ENCODE results near the gene ISG20.

ISG20 gene

GRCh38 chr15:88653200-88654064 lies 14.6 kb downstream of the ISG20 start:
- in situ Hi-C loops (cut with MboI; ENCODE audit: low sequenced_read_pairs): no loop called here

DNA sequence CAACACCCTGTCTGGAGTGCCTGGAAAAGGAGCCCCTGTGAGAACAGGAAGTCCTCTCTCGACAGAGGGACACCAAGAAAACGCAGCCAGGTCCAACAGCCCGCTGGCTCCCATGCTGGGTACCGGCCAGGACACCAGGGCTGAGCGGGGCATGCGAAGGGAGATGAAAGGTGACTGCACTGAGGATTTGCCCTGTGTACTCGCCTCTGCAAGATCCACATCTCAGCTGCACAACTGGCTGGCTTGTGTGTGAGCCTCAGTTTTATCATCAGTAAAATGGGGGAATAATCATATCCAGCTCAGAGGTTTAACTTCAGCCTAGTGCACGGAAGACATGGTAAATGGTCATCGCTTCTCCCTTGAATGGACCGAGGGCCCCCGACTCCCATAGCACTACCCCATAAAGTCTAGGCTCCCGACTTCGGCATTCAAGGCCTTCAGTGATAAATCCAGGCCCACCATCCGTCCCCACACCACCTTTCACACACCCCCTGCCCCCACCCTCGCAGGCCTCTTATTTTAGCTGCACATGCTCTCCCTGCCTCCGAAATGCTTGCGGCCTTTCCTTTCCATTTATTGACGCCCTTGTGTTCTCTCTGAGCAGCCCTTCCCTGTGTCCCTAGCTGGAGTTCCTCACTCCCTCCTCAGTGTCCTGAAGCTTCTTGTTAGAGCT lies 15.8 kb downstream of the ISG20 start:
- in situ Hi-C loops (cut with MboI; ENCODE audit: low sequenced_read_pairs): no loop called here

DNA sequence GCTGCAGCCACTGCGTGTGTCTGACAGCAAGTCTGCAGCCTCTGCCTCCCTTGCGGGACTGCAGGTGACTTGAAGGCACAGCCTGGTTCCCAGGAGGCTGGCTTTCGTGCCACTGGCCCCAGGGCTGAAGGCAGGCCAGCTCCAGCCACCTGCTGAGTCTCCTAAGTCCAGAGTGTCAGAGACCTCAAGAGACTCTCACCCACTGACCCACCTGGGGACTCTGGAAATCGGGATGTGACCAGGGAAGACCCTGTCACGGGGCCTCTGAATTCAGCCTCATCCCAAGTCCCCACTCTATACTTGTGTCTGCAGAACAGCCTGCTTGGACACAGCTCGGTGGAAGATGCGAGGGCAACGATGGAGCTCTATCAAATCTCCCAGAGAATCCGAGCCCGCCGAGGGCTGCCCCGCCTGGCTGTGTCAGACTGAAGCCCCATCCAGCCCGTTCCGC lies 16.3 kb downstream of the ISG20 start:
- in situ Hi-C loops (cut with MboI; ENCODE audit: low sequenced_read_pairs): no loop called here

DNA sequence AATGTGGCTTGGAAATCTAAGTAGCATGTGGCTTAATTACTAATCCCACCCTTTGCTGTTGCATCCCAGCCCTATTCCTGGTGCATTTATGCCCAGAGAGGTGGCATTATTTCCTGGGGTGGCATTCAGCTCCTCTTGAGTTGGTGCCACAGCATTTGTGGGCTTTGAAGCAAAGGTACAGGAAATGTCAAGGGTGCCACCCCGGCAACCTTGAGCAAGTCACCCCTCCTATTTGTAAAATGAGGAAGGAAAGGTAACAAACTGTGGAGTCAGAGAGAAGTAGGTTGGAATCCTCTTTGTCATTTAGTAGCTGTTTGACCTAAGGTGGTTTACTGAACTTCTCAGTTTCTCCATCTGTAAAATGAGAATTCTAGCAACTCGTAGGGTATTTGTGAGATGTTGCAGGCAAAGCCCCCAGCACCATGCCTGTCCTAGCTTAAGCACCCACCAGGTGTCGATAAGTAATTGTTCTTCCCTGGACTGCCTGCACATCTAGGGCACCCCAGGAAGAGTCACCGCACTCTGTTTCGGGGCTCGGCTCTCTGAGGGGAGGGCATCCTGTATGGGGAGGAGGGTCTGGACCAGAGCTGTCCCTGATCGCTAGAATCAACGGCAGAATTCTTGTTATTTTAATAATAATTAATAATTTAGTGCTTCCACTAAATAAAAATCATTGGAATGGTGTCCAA lies 17.1 kb downstream of the ISG20 start:
- in situ Hi-C loops (cut with MboI; ENCODE audit: low sequenced_read_pairs): no loop called here

- in situ Hi-C loops (cut with MboI; ENCODE audit: low sequenced_read_pairs): no loop called here
Measured at GRCh38 chr15:88656760-88657221, 18.0 kb downstream of the ISG20 start.

DNA sequence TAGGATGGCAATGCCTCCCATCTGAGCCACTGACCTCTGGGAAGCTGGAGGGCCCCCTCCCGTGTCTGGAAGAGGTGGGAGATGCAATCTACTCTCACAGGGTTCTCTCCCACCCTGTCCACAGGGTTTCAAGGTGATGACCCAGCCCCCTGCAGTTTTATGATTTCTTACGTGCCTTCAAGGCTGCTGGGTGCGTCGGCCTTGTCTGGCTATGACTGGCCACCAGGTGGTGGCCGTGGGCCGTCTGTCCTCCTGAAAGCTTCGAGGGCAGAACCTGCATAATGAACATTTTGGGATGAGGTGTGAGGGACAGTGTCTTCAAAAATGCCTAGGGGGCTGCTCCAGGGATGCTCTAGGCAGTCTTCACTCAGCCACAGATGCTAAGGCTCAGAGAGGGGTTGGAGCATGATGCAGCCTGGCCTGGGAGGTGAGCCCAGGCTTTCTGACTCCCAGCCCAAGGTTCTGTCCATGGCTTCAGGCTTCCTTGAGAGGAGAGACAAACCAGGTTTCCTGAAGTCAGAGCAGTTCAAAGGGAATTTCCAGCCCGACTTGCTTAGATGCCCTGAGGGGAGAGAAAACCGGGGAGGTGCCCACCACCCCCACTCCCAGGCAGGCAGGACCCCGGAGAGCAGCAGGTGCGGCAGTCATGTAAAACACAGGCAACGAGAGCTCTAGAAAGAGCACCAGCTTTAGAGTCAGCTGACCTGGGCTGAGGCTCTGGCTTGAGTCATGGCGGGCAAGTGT lies 18.7 kb downstream of the ISG20 start:
- in situ Hi-C loops (cut with MboI; ENCODE audit: low sequenced_read_pairs): no loop called here

- in situ Hi-C loops (cut with MboI; ENCODE audit: low sequenced_read_pairs): no loop called here
Measured at GRCh38 chr15:88658070-88658965, 19.5 kb downstream of the ISG20 start.

GRCh38 chr15:88658972-88659931 lies 20.4 kb downstream of the ISG20 start:
- in situ Hi-C loops (cut with MboI; ENCODE audit: low sequenced_read_pairs): no loop called here

DNA sequence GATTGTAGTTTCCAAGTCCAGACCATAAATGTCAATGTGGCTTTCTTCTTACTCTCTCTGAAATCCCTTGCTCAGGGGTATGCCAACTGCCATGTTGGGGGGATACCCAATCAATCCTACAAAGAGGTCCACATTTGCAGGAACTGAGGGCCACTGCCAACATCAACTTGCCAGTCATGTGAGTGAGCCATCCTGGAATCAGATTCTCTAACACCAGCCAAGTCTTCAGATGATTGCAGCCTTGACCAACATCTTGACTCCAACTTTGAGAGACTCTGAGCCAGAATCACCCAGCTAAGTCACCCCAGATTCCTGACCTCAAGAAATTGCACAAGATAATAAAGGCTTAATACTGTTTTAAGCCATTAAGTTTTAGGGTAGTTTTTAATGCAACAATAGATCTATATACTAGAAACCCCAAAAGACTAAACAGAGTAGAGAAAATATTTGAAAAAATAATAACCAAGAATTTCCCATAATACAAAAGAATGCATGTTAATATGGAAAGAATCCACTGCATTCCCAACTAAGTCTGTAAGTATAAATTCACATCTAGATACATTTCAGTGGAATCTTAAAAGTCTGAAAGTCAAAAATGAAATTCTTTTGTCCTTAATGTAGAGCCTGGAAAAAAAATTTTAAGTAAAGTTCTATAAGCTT lies 22.4 kb downstream of the ISG20 start:
- in situ Hi-C loops (cut with MboI; ENCODE audit: low sequenced_read_pairs): no loop called here

DNA sequence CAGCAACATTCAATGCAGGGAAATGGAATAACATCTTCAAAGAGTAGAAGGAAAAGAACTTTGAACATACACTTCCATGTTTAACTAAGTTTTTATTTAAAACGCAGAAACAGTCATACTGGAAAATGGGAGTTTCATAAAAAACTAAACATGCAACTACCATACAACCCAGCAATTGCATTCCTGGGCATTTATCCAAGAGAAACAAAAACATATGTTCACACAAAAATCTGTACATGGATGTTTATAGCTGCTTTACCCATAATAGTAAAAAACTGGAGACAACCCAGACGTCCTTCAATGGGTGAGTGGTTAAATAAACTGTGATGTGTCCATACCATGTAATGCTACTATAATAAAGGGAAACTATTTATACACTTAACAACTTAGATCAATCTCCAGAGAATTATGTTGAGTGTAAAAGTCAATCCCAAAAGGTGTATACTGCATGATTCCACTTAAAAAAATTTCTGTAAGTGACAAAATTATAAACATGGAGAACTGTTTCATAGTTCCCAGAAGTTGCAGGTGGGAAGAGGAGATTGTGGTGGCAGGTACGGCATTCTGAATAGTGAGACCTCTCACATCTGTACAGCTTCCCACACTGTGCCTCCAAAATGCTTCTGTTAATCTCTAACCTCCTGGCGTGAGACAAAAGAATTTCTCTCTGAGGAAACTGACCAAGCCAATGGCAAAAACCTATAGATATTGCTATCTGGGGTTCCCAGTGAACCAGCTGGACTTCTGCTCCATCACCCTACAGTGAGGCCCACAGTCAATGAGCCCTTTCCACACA lies 23.1 kb downstream of the ISG20 start:
- in situ Hi-C loops (cut with MboI; ENCODE audit: low sequenced_read_pairs): no loop called here

- in situ Hi-C loops (cut with MboI; ENCODE audit: low sequenced_read_pairs): no loop called here
Measured at GRCh38 chr15:88663141-88663621, 24.4 kb downstream of the ISG20 start.

- in situ Hi-C loops (cut with MboI; ENCODE audit: low sequenced_read_pairs): no loop called here
Measured at GRCh38 chr15:88664151-88664778, 25.4 kb downstream of the ISG20 start.

DNA sequence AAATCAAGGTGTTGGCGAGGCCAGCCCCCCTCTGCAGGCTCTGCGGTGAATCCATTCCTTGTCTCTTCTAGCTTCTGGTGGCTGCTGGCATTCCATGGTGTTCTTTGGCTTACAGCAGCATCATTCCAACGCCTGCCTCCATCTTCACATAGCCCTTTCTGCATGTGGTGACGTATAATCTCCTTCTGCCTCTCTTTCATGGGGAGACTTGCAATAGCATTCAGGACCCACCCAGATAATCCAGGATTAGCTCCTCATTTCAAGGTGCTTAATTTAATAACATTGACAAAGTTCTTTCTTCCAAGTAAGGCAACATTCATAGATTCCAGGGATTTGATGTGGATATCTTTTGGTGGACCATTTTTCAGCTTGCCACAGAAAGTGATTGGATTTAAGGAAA lies 35.8 kb downstream of the ISG20 start:
- in situ Hi-C loops (cut with MboI; ENCODE audit: low sequenced_read_pairs): no loop called here

GRCh38 chr15:88678755-88679154 lies 39.9 kb downstream of the ISG20 start:
- in situ Hi-C loops (cut with MboI; ENCODE audit: low sequenced_read_pairs): no loop called here

GRCh38 chr15:88680241-88681001 lies 41.6 kb downstream of the ISG20 start:
- in situ Hi-C loops (cut with MboI; ENCODE audit: low sequenced_read_pairs): no loop called here

GRCh38 chr15:88681610-88682221 lies 42.9 kb downstream of the ISG20 start:
- in situ Hi-C loops (cut with MboI; ENCODE audit: low sequenced_read_pairs): no loop called here
